GM12801 (cell line): ENCODE data around the gene MED12L.

ENCODE experiments used
- TF ChIP-seq, protein P1 (sequence below): IDR thresholded peaks from one replicate; pipeline ENCODE4 v1.5.1; 2011; ENCODE audit warnings: control low read depth; ENCODE audit not compliant: insufficient read length; ENCODE audit errors: extremely low read depth

The MED12L gene

DNA sequence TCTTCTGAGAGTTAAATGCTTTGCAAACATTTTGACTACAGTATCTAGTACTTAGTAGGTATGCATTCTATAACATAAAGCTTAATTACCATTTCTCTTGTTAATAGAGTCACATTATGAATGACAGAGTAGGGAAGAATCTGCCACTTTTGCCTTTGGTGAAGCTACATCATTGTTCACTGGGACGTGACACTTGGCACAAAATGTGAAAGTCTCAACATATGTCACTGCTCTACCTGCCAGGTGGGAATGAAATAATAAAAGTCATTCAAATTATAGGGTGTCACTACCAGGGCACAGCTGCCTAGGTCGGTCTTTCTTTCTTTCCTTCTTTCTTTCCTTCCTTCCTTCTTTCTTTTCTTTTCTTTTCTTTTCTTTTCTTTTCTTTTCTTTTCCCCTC, 213.5 kb downstream of the MED12L start:
- TF ChIP-seq, protein P1, sequence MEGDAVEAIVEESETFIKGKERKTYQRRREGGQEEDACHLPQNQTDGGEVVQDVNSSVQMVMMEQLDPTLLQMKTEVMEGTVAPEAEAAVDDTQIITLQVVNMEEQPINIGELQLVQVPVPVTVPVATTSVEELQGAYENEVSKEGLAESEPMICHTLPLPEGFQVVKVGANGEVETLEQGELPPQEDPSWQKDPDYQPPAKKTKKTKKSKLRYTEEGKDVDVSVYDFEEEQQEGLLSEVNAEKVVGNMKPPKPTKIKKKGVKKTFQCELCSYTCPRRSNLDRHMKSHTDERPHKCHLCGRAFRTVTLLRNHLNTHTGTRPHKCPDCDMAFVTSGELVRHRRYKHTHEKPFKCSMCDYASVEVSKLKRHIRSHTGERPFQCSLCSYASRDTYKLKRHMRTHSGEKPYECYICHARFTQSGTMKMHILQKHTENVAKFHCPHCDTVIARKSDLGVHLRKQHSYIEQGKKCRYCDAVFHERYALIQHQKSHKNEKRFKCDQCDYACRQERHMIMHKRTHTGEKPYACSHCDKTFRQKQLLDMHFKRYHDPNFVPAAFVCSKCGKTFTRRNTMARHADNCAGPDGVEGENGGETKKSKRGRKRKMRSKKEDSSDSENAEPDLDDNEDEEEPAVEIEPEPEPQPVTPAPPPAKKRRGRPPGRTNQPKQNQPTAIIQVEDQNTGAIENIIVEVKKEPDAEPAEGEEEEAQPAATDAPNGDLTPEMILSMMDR, result no peak

DNA sequence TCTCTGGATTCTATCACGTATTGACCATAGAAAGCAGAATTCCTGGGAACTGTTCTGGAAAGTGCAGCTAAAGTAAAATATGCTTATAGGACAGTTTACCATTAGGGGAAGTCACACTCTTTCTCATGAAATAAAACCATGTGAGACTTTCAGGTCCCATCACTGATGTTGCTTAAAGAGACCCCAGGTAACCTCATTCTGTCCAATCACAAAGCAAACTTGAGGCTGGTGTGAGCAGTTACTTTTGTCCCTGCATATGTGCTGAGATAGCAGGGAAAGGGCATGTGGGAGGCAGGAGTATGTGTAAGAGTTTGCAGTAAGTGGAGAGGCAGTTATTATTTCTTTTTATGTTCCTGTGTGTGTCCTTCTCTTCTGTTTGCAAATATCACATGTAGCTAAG, 215.1 kb downstream of the MED12L start:
- TF ChIP-seq, protein P1, result no peak

DNA sequence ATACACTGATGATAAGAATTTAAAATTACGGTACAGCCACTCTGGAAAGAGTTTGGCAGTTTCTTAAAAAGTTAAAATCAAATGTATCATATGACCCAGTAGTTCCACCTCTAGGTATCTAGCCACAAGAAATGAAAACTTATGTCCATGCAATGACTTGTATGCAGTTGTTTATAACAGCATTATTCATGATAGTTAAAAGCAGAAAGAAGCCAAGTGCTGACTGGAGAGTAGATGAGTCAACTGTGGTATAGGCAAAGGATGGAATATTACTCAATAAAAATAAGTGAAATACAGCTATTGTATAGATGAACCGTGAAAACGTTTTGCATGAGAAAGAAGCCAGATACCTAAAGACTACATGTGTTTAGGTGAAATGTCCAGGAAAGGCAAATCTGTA, 216.3 kb downstream of the MED12L start:
- TF ChIP-seq, protein P1, result no peak

DNA sequence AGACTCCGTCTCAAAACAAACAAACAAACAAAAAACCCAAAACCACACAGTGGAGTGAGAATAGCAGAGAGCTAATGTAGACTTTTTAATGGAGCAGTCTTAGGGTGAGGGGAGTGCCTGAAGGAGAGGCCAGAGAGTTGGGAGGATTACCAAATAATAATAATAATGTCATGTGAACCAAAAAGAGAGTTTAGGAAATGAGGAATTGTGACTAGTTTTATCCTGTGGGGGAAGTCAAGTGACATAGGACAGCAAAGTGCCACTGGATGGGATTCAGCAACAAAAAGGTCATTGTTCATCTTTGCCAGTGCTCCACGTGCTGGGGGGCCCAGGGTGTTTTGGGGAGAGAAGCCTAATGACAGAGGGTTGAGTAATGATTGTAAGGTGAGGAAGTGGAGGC, 218.3 kb downstream of the MED12L start:
- TF ChIP-seq, protein P1, result no peak

DNA sequence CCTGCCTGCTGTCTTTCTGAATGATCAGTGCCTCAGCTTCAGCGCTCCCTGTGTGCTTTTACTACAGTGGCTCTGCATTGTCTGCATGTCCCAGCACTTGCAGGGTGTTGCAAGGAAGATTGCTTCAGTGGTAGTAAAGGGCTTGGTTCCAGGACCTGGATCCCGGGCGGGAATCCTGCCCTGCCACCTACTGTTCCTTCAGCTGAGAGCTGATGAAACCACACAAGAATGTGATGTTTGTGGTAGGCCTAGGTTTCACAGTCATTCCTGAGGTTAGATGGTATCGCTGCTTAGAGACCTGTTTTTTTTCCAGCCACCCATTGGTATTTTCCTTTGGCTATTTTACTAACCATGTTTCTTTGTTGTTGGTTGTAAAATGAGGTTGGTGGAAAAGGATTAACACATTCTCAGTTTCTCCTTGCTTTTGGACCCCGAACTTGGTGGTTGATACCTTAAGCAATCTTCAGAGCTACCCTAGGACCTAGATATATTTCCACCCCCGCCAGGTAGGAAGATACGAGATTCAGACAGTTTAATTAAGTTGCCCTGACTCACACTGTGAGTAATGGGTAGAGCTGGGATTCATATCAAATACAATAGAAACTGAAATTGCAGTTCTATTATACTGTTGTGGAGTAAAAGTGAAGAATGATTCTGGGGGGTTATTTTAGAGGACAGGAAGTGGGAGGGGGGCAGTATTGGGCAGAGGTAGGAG, 219.8 kb downstream of the MED12L start:
- TF ChIP-seq, protein P1, result no peak

DNA sequence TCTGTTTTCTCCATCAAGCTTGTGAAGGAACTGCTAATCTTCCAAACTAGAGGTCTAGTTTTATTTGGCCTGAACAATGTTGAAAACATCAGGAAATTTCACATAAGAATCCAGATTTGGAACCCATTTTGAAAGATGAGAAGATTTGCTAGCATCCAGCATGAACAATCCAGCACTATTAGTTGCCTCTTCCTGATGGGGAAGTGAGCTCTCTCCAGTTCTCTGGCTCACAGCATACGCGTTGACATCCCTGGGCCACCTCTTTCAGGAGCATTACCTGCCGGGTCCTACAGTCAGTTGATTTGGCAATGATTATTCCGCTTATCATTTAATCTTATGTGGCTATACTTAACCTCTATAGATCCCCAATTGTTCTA, 220.3 kb downstream of the MED12L start:
- TF ChIP-seq, protein P1, result no peak

DNA sequence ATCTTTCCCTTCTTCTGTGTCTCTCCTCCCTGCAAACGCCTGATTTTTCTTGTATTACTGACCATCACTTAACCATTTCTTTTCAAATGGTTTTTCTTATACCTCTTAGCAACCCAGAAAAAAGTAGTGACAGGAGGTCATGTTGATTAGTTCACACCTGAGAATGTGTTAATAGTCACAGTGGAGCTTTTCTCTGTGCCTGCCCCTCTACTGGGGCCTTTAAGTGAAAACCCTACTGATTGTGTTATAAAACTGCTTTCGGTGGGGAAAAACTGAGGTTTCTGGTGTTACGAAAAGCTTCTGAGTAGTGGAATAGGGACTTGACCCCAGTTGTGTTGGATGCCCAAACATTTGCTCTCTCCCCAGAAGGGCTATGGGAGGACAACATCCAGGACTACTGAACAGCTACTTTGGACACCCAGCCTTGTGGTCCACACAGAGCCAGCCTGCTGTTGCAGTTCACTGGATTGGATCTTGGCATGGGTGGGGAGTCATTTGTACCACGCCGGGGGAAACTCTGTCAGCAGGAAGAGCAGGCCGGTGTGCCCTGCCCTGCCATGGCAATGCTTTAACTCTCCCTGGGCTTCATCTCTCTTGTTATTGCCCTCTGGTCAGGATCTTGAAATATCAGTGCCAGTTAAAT, 220.8 kb downstream of the MED12L start:
- TF ChIP-seq, protein P1, result no peak
